ENCODE data around the gene PHF2. TPM values are rescaled to one million over a fixed set of nuclear protein-coding genes. Genes with fewer than 3 reads are reported as not detected.

Gene PHF2
- total and polyA plus RNA-seq, 2 experiments from 2014 or later, result 4.3 to 11.8 TPM

DNA sequence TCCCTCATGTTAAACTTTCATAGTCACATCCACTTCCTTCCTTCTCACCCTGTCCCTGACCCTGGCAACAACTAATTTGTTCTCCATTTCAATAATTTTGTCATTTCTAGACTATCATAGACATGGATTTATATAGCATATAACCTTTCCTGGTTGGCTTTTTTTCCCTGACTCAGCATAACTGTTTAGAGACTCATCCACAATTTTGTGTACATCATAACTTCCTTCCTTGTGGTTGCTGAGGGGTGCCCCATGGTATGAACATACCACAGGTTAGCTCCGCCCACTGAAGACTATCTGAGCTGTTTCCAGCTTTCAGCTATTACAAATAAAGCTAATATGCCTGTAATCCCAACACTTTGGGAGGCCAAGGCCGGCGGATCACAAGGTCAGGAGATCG, 137.3 kb downstream of the PHF2 start:
- Histone ChIP-seq H3K4me1 (ENCODE audit: insufficient read depth) (no peaks in the 10 kb centered on the region), H3K9me2 (ENCODE audit: insufficient read depth) (no peaks in the 10 kb centered on the region), H3K4me2 (no peak overlapping the region), H3K36me3 (ENCODE audit: insufficient read depth) (no peaks in the 10 kb centered on the region), H3K79me2 (replicated peaks; ENCODE audit: insufficient read depth) (no peaks in the 10 kb centered on the region), H3F3A (replicated peaks; ENCODE audit: low read depth) (no peaks in the 10 kb centered on the region), H2AFZ (no peak overlapping the region), H4K20me1 (replicated peaks; ENCODE audit: insufficient read depth) (no peaks in the 10 kb centered on the region), H3K27me3 (ENCODE audit: insufficient read depth) (no peaks in the 10 kb centered on the region), H3K4me3 (no peak overlapping the region), H3K27ac (ENCODE audit: low read depth) (no peak overlapping the region)
- Mint-ChIP-seq H3K9me3 (peaks cover 9% of the 10 kb centered on the region), H3K36me3 (ENCODE audit: low read depth) (peaks cover 3% of the 10 kb centered on the region; the same call in 1 of the 3 replicates), H3K27me3 (ENCODE audit: insufficient read depth, low read depth, poor library complexity) (peaks cover 5% of the 10 kb centered on the region), H3K27ac (no peak overlapping the region), H3K4me3 (no peak overlapping the region), H3K4me1 (no peaks in the 10 kb centered on the region)
- TF ChIP-seq CREB1 (CRISPR knock-in tag; IDR thresholded peaks at IDR 0.05; ENCODE audit: low read depth) (no peak), EZH2phosphoT487 (IDR thresholded peaks at IDR 0.05; ENCODE audit: unreplicated experiment) (no peak), ZNF114 (CRISPR knock-in tag; IDR thresholded peaks at IDR 0.05) (no peak), STAT1 (IDR thresholded peaks at IDR 0.05; ENCODE audit: unreplicated experiment) (no peak), EZH2 (IDR thresholded peaks at IDR 0.05; ENCODE audit: low read depth, unreplicated experiment) (no peak), POLR2AphosphoS5 (IDR thresholded peaks at IDR 0.05; ENCODE audit: low read depth) (no peak), ZNF331 (CRISPR knock-in tag; IDR thresholded peaks at IDR 0.05; ENCODE audit: low read depth) (no peak), JUNB (IDR thresholded peaks at IDR 0.05; ENCODE audit: unreplicated experiment) (no peak), NANOG (IDR thresholded peaks at IDR 0.05; ENCODE audit: borderline replicate concordance) (no peak)
- TF ChIP-seq, protein P1, sequence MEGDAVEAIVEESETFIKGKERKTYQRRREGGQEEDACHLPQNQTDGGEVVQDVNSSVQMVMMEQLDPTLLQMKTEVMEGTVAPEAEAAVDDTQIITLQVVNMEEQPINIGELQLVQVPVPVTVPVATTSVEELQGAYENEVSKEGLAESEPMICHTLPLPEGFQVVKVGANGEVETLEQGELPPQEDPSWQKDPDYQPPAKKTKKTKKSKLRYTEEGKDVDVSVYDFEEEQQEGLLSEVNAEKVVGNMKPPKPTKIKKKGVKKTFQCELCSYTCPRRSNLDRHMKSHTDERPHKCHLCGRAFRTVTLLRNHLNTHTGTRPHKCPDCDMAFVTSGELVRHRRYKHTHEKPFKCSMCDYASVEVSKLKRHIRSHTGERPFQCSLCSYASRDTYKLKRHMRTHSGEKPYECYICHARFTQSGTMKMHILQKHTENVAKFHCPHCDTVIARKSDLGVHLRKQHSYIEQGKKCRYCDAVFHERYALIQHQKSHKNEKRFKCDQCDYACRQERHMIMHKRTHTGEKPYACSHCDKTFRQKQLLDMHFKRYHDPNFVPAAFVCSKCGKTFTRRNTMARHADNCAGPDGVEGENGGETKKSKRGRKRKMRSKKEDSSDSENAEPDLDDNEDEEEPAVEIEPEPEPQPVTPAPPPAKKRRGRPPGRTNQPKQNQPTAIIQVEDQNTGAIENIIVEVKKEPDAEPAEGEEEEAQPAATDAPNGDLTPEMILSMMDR (conservative IDR thresholded peaks at IDR 0.05; ENCODE audit: low read depth in 2 of 2), result no peak
- TF ChIP-seq, protein P2, sequence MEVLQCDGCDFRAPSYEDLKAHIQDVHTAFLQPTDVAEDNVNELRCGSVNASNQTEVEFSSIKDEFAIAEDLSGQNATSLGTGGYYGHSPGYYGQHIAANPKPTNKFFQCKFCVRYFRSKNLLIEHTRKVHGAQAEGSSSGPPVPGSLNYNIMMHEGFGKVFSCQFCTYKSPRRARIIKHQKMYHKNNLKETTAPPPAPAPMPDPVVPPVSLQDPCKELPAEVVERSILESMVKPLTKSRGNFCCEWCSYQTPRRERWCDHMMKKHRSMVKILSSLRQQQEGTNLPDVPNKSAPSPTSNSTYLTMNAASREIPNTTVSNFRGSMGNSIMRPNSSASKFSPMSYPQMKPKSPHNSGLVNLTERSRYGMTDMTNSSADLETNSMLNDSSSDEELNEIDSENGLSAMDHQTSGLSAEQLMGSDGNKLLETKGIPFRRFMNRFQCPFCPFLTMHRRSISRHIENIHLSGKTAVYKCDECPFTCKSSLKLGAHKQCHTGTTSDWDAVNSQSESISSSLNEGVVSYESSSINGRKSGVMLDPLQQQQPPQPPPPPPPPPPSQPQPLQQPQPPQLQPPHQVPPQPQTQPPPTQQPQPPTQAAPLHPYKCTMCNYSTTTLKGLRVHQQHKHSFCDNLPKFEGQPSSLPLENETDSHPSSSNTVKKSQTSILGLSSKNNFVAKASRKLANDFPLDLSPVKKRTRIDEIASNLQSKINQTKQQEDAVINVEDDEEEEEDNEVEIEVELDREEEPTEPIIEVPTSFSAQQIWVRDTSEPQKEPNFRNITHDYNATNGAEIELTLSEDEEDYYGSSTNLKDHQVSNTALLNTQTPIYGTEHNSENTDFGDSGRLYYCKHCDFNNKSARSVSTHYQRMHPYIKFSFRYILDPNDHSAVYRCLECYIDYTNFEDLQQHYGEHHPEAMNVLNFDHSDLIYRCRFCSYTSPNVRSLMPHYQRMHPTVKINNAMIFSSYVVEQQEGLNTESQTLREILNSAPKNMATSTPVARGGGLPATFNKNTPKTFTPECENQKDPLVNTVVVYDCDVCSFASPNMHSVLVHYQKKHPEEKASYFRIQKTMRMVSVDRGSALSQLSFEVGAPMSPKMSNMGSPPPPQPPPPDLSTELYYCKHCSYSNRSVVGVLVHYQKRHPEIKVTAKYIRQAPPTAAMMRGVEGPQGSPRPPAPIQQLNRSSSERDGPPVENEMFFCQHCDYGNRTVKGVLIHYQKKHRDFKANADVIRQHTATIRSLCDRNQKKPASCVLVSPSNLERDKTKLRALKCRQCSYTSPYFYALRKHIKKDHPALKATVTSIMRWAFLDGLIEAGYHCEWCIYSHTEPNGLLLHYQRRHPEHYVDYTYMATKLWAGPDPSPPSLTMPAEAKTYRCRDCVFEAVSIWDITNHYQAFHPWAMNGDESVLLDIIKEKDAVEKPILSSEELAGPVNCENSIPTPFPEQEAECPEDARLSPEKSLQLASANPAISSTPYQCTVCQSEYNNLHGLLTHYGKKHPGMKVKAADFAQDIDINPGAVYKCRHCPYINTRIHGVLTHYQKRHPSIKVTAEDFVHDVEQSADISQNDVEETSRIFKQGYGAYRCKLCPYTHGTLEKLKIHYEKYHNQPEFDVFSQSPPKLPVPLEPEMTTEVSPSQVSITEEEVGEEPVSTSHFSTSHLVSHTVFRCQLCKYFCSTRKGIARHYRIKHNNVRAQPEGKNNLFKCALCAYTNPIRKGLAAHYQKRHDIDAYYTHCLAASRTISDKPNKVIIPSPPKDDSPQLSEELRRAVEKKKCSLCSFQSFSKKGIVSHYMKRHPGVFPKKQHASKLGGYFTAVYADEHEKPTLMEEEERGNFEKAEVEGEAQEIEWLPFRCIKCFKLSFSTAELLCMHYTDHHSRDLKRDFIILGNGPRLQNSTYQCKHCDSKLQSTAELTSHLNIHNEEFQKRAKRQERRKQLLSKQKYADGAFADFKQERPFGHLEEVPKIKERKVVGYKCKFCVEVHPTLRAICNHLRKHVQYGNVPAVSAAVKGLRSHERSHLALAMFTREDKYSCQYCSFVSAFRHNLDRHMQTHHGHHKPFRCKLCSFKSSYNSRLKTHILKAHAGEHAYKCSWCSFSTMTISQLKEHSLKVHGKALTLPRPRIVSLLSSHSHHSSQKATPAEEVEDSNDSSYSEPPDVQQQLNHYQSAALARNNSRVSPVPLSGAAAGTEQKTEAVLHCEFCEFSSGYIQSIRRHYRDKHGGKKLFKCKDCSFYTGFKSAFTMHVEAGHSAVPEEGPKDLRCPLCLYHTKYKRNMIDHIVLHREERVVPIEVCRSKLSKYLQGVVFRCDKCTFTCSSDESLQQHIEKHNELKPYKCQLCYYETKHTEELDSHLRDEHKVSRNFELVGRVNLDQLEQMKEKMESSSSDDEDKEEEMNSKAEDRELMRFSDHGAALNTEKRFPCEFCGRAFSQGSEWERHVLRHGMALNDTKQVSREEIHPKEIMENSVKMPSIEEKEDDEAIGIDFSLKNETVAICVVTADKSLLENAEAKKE (CRISPR knock-in tag; IDR thresholded peaks at IDR 0.05), result no peak
- TF ChIP-seq, protein P3, sequence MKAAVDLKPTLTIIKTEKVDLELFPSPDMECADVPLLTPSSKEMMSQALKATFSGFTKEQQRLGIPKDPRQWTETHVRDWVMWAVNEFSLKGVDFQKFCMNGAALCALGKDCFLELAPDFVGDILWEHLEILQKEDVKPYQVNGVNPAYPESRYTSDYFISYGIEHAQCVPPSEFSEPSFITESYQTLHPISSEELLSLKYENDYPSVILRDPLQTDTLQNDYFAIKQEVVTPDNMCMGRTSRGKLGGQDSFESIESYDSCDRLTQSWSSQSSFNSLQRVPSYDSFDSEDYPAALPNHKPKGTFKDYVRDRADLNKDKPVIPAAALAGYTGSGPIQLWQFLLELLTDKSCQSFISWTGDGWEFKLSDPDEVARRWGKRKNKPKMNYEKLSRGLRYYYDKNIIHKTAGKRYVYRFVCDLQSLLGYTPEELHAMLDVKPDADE (IDR thresholded peaks at IDR 0.05), result no peak
- TF ChIP-seq, protein P4, sequence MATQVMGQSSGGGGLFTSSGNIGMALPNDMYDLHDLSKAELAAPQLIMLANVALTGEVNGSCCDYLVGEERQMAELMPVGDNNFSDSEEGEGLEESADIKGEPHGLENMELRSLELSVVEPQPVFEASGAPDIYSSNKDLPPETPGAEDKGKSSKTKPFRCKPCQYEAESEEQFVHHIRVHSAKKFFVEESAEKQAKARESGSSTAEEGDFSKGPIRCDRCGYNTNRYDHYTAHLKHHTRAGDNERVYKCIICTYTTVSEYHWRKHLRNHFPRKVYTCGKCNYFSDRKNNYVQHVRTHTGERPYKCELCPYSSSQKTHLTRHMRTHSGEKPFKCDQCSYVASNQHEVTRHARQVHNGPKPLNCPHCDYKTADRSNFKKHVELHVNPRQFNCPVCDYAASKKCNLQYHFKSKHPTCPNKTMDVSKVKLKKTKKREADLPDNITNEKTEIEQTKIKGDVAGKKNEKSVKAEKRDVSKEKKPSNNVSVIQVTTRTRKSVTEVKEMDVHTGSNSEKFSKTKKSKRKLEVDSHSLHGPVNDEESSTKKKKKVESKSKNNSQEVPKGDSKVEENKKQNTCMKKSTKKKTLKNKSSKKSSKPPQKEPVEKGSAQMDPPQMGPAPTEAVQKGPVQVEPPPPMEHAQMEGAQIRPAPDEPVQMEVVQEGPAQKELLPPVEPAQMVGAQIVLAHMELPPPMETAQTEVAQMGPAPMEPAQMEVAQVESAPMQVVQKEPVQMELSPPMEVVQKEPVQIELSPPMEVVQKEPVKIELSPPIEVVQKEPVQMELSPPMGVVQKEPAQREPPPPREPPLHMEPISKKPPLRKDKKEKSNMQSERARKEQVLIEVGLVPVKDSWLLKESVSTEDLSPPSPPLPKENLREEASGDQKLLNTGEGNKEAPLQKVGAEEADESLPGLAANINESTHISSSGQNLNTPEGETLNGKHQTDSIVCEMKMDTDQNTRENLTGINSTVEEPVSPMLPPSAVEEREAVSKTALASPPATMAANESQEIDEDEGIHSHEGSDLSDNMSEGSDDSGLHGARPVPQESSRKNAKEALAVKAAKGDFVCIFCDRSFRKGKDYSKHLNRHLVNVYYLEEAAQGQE (IDR thresholded peaks at IDR 0.05; ENCODE audit: unreplicated experiment), result no peak
- DNase-seq (ENCODE audit: low spot score) (no peak), ATAC-seq (no peak)
